H1 (cell line): ENCODE data around the gene CDH18. TPM values are rescaled to one million over a fixed set of nuclear protein-coding genes. Genes with fewer than 3 reads are reported as not detected.

ENCODE experiments used
- BACH1 ChIP-seq: IDR thresholded peaks from 2 replicates; pipeline ENCODE4 v1.6.1; 2012; ENCODE audit warnings: low read length, improper control_type of control experiment
- SRF ChIP-seq: IDR thresholded peaks from 2 replicates; pipeline ENCODE4 v1.6.1; 2011; ENCODE audit warnings: mild to moderate bottlenecking, low read depth, low read length, moderate library complexity
- polyA plus RNA-seq, 7 experiments: library from polyadenylated mRNA; depleted of rRNA in 3 of 7; stranded (reverse) in 5 of 7; unstranded in 2 of 7; fragments of >200 nt in 5 of 7; fragments of 200-250 nt in 2 of 7; gene quantifications; 1 replicate in 5 of 7; 2 replicates in 1 of 7; 4 replicates in 1 of 7; pipeline versions ENCODE4 v1.2.1 to v1.2.3, GENCODE V29; 2011 to 2013; ENCODE audit warnings: missing spikeins in 2 of 7, mixed read lengths in 2 of 7
- total RNA-seq: library from RNA; stranded (reverse); fragmentation: NEBNext Ultra II Directional; extraction: Animal tissue kit (Norgen Biotek cat#: 25700); gene quantifications from 2 replicates; pipeline ENCODE4 v1.2.1, GENCODE V29; 2021

CDH18 gene
- total and polyA plus RNA-seq, 2 of the 8 experiments (the other 6 are each of a cell fraction or from before 2014, with no cell fraction given) = 0.30 to 0.32 TPM

DNA sequence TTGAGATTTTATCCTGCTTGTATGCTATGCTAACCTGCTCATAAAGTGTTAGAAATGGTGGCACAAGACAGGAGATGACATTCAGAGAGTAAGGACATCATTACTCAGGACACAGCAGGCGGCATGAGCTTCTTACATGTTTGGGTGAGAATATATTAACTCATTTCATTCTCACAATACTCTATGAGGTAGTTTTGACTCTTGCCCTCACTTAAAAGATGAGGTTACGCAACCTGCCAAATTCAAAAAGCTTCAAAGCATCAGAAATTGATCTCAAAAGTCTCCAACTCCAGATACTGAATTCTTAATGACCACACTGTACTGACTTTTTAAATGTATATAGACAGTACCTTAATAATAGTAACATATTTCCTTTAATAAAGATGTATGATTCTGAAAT is 60.8 kb downstream of the CDH18 start (continued):
- TF ChIP-seq SRF (no peak), BACH1 (no peak)
